Brain microvascular endothelial cell (primary cell): Measurements from ENCODE around the gene CELA3A.

Source experiments
- DNase-seq: peaks from one replicate; pipeline ENCODE4 v3.0.0-alpha.2; 2020
- H3K27ac ChIP-seq: fragments of 250-450 bp; sonication (Bioruptor Pico); 2 replicates; pipeline ENCODE4 v1.5.1; 2020; ENCODE audit warnings: mild to moderate bottlenecking, moderate library complexity
- H3K27me3 ChIP-seq: fragments of 250-450 bp; sonication (Bioruptor Pico); replicated peaks from 2 replicates; pipeline ENCODE4 v1.5.1; 2020; ENCODE audit warnings: mild to moderate bottlenecking
- H3K36me3 ChIP-seq: fragments of 250-450 bp; sonication (Bioruptor Pico); replicated peaks from 2 replicates; pipeline ENCODE4 v1.5.1; 2020; ENCODE audit warnings: mild to moderate bottlenecking
- H3K4me3 ChIP-seq: 2 replicates; pipeline ENCODE4 v1.5.1; 2011; ENCODE audit warnings: low read depth, mild to moderate bottlenecking, control low read depth, low read length, moderate library complexity
- CTCF ChIP-seq: IDR thresholded peaks from 2 replicates; pipeline ENCODE4 v1.5.1; 2011; ENCODE audit warnings: low read depth, mild to moderate bottlenecking, moderate library complexity, low read length, control low read depth, inconsistent platforms; ENCODE audit errors: missing control alignments
- in situ Hi-C: cut with HindIII; loops from 2 replicates; pipeline ENCODE4 v1.10.0; 2017; ENCODE audit warnings: low sequenced_read_pairs, low pct_ligation_motif_present

The CELA3A gene

GRCh38 chr1:22018583-22019559 lies 17.4 kb downstream of the CELA3A start:
- peak; percentile 96 for DNase-seq
- in situ Hi-C loops = no loop called here
- Histone ChIP-seq H3K27ac (peak overlapping the region; percentile 62), H3K27me3 (no peaks in the 10 kb centered on the region), H3K36me3 (no peaks in the 10 kb centered on the region), H3K4me3 (no peak overlapping the region)
- TF ChIP-seq CTCF = peak; percentile 74

GRCh38 chr1:22021061-22021460 lies 19.6 kb downstream of the CELA3A start:
- no peak for TF ChIP-seq CTCF
- Histone ChIP-seq H3K27ac (no peak overlapping the region), H3K27me3 (no peaks in the 10 kb centered on the region), H3K36me3 (no peaks in the 10 kb centered on the region), H3K4me3 (no peak overlapping the region)
- DNase-seq = no peak
- in situ Hi-C loops = no loop called here

- DNase-seq = peak; percentile 87
- Histone ChIP-seq H3K27me3 (no peaks in the 10 kb centered on the region), H3K4me3 (peak overlapping the region; percentile 99), H3K36me3 (no peaks in the 10 kb centered on the region), H3K27ac (peak overlapping the region; percentile 86)
- in situ Hi-C loops = no loop called here
- TF ChIP-seq CTCF = no peak
These were observed 23.3 kb downstream of the CELA3A start for GRCh38 chr1:22024485-22025367.

GRCh38 chr1:22025368-22026155 lies 24.1 kb downstream of the CELA3A start:
- peak; percentile 89 for DNase-seq
- no peak for TF ChIP-seq CTCF
- H3K27me3 ChIP-seq = no peaks in the 10 kb centered on the region
- peak overlapping the region; percentile 99 for H3K4me3 ChIP-seq
- no peaks in the 10 kb centered on the region for H3K36me3 ChIP-seq
- peak overlapping the region; percentile 86 for H3K27ac ChIP-seq
- in situ Hi-C loops = no loop called here

- DNase-seq = no peak
- H3K36me3 ChIP-seq = no peaks in the 10 kb centered on the region
- H3K27me3 ChIP-seq = no peaks in the 10 kb centered on the region
- no peak overlapping the region for H3K27ac ChIP-seq
- TF ChIP-seq CTCF = no peak
- H3K4me3 ChIP-seq = no peak overlapping the region
- in situ Hi-C loops = no loop called here
These were observed 25.4 kb downstream of the CELA3A start for GRCh38 chr1:22026924-22027289.
